Fibroblast of skin of right quadriceps (primary cell): Measurements from ENCODE around the gene C6orf163.
A peak's percentile ranks its signal among the peaks of the same experiment; 100 is the strongest.
"Not testable (repeated sequence)": the region's sequence is repeated elsewhere in the genome, so short reads cannot be mapped to it uniquely, and the experiment has no call there.

ENCODE experiments used
- DNase-seq: peaks from one replicate; pipeline ENCODE4 v3.0.0-alpha.2; 2013

The C6orf163 gene

DNA sequence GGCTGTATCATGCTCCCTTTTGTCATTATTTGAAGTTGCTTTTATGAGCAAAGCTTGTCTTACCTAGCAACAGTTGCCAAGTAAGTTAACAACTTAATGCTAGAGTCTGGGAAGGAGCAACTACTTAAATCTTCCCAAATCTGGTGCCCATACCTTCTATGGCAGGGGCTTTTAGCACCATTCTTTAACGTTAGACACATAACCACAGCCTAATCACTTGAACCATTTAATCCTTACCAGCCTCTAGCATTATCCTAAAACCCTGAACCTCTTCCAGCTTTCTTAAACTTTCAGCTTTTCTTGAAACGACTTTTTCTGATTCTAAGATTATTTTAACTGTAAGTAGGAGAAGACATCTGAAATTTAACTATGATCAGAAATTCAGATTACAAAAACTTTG, at the start of gene C6orf163:
Gene C6orf163, plus strand, starts transcription at position 83 of the 400 bp plus-strand sequence. Its CDS starts 287 bp downstream, at position 370.
- DNase-seq = no peak

DNA sequence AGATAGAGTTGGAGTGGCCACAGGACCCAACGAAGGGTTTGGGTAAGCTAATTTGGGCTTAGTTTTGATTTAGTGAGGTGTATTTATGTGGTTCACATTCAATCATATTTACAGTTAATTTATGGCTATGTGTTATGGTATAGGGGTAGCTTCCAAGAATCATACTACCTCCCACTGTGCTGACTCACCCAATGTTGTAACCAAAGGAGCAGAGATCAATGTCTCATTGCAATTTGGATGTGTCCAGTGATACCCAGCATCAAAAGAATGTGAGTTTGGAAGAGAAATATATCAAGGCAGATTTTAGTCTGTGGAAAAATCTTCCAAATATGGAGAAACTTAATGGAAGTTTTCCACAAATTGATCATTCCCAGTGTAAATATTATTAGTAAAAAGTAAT, 47.5 kb upstream of the C6orf163 start:
- peak; percentile 37 for DNase-seq

DNA sequence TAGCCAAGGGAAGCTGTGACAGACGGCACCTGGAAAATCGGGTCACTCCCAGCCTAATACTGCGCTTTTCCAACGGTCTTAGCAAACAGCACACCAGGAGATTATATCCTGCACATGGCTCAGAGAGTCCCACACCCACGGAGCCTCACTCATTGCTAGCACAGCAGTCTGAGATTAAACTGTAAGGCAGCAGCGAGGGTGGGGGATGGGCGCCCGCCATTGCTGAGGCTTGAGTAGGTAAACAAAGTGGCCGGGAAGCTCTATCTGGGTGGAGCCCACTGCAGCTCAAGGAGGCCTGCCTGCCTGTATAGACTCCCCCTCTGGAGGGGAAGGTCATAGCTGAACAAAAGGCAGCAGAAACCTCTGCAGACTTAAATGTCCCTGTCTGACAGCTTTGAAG, 43.3 kb upstream of the C6orf163 start:
- not testable (repeated sequence) for DNase-seq

DNA sequence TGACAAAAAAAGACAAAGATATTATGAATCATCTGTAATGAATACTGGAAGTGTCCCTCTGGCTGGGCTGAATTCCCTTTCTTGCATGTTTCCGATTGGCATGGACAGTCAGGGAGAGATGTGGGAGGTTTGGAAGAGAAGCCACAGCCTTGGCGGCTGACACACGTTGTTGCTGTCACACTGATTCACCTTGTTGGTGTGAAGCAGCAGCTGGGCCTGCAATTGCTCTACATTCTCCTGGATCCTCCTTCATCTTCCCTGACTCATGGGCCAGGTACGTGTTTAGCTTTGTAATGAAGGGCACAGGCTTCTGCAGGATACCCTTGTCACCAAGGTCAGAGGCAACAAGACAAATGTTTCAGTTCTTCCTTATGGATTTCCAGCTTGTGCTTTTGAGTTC, 35.6 kb upstream of the C6orf163 start:
- DNase-seq = no peak

DNA sequence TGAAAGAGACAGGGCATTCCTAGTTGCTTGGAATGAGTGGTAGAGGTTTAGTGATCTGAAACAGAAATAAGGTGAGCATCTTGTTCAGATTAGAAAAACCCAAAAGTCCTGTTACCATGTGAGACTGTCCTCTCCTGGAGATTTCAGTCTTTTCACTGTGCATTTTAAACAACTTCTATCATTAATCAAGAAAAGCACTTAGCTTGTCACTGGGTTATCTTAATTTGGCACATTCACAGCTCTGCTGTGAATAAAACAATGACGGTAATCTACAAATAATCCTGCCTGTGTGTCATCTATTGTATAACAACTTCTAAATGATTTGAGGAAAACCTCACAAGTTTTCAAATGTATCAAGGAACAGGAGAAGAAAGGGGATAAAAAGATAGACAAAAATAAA, 31.8 kb upstream of the C6orf163 start:
- no peak for DNase-seq

DNA sequence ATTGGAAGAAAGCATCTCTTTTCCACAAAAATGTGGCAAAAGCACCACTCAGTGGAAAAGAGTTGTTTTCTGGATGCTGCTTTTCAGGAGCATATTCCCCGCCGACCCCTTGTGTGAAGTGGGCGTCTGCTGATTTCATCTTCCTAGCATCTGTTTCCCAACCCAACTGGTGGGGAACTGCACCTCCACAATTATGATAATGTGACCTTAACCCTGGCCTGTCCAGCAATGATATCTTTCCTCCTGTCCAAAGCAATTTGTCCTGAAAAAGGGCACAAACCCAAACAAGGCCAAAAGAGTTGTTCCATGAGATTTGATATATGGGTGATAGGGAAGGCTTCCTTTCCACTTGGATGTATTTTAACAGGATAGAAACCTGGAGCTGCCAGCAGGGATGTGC, 29.5 kb upstream of the C6orf163 start:
- DNase-seq = no peak

DNA sequence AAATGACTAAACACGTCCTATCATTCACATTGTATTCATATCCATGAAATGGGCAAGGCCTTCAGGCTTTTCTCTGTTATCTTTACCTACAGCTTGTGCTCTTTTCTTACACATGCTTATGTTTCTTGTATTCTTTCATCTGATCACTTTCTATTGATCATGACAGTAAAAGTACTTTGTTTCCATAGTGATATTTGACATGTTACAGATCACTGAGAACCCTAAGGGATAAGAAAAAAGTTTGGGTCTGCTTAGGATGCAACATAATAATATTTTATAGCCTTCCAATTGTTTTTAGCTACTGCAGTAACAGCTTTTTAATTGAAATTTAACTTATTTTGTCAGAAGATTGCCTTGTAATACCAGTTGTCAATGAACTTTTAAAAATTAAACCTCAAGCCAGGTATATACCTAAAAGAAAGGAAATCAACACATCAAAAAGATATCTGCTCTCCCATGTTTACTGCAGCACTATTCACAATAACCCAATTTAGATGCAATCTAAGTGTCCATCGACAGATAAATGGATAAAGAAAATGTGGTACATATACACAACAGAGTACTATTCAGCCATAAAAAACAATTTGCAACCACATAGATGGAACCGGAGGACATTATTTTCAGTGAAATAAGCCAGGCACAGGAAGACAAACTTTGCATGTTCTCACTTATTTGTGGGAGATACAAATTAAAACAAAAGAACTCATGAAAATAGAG, 25.2 kb upstream of the C6orf163 start:
- DNase-seq = no peak

DNA sequence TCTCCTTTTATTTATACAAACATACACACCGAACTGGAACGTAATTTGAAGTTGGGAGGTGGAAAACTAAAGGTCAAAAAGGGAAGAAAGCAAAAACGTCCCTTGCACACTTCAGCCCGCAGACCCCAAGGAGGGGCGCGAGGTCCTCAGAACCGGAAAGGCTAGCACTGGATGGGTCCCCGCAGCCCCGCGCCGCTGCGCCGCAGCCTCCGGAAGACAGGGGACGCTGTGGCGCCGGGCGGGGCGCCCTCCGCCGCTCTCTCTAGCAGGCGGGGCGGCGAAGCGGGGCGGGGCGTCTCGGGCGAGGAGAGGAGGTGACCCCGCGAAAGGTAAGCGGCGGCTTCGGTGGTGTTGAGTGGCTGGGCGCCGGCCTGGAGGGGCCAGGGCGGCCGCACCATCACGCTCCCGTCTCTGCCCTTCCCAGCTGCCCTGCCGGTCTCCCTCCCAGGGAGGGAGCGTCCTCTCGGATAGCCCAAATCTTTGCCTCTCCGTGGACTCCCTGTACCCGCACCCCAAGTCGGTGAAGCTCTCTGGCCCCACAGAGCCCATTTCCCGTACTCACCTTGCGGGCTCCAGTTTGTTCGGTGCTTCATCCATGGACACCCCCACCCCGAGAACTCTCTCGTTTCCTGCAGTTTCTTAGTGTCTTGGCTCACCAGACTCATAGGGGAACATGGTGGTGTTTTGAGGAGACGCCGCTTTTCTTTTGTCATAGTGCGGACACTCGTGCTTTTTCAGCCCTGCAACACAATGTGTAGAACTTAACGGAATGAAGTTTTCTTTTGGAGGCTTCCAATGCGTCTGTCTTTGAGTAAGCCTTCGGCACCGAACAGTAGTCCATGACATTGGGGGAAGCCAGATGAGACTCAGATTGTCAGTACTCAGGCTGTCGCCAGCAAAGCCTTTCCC, 22.1 kb upstream of the C6orf163 start, which contains the start of gene SMIM8:
Gene SMIM8, plus strand, starts transcription at position 285 of the 909 bp plus-strand sequence. CDS start 14,444 bp downstream, outside the sequence.
- DNase-seq = peak; percentile 69

DNA sequence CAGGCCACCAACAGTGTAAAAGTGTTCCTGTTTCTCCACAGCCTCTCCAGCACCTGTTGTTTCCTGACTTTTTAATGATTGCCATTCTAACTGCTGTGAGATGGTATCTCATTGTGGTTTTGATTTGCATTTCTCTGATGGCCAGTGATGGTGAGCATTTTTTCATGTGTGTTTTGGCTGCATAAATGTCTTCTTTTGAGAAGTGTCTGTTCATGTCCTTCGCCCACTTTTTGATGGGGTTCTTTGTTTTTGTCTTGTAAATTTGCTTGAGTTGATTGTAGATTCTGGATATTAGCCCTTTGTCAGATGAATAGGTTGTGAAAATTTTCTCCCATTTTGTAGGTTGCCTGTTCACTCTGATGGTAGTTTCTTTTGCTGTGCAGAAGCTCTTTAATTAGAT, 20.7 kb upstream of the C6orf163 start:
- DNase-seq = not testable (repeated sequence)

DNA sequence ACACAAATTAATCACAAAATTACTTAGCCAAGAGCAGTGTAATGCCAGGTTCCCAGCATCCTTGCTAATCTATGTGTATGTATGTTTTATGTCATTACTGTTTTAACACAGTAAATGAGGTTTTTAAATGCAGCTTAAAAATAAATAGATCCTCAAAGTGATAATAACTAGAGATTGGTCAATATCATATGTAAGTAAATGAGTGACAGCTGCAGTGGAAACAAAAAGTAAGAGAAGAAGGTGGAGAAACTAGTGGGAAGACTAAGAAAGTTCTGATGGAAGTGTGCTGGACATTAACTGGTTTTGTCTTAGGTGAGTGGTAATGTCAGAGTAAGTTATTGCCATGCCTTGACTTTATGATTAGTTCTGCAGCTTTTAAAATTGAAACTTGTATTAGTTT, 13.7 kb upstream of the C6orf163 start:
- DNase-seq = no peak

DNA sequence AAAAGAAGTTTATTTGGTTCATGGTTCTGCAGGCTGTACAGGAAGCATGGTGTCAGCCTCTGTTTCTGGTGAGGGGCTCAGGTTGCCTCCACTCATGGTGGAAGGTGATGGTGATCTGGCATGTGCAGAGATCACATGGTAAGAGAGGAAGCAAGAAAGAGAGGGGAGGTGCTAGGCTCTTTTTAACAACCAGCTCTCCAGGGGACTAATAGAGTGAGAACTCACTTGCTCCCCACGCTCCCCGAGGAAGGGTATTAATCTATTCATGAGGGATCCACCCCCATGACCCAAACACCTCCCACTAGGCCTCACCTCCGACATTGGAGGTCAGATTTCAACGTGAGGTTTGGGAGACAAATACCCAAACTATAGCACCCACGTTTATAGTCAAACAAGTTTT, 11.6 kb upstream of the C6orf163 start:
- DNase-seq = no peak

DNA sequence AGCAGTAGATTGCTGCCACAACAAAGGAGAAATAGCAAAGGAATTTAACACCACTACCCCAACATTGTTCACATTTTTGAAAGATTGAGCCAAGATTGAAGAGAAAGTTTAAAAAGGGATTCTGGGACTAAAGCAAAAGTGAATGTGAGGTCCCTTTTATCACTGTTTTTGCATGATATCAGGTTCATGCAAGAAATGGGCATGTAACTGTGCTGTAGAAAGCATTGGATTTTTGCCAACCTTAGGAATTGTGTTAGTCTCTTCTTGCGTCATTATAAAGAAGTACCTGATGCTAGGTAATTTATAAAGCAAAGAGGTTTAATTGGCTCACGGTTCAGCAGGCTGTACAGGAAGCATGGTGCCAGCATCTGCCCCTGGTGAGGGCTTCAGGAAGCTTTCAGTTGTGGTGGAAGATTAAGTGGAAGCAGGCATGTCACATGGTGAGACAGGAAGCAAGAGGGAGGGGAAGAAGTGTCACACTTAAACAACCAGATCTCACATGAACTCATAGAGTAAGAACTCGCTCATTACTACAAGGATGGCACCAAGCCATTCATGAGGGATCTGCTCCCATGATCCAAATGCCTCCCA, 10.9 kb upstream of the C6orf163 start:
- peak; percentile 19 for DNase-seq

DNA sequence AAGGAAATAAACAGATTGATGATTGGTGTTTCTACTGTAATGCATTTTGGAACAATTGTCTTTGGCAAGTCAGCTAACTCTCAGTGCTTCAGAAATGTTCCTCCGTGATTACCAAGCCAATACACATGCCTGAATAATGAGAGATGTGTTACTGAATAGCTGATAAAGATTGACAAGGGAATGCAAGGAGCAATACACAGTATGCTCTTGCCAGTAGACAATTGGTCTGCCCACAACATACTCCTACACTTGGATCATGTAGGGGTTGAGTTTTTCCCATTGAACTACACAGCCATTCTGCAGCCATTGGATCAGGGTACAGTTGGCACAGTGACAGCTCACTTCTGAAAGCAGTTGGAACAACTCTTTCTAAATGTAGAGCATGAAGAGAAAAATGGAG, 9.9 kb upstream of the C6orf163 start:
- no peak for DNase-seq

DNA sequence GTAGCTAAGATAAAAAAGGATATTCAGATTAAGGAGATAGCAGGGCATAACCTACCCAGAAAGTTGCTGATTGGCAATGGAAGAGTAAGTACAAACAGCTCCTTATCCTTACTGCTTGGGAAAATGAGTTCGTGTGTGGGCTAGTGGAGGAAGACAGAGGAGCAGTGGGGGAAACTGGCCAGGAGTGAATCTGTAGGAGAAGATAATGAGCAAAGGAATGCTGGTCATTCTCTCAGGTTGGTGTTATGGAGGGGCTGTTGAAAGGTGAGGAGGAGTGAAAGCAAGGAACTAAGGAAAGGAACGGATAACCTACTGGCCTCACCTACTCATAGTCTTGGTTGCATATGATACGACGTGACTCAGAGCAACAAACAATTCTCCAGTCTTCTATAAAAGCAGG, 8.2 kb upstream of the C6orf163 start:
- no peak for DNase-seq

DNA sequence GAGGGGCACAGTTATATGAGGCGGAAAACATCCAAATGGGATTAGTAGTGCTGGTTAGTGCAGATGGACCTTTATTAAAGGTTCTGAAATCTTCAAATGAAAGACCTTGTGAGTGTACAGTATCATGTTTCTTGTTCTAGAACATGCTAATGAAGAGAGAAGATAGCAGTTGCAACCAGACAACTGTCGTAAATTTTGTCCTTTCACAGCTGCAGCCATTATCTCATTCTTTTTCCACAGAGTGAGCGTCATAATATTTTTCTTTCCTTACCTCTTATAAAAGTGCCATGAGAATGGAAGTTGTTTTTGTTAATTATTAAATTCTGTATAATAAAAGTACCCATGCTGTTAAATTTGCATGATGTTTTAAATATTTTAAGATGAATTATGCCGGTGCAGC, 4.4 kb upstream of the C6orf163 start:
- no peak for DNase-seq

DNA sequence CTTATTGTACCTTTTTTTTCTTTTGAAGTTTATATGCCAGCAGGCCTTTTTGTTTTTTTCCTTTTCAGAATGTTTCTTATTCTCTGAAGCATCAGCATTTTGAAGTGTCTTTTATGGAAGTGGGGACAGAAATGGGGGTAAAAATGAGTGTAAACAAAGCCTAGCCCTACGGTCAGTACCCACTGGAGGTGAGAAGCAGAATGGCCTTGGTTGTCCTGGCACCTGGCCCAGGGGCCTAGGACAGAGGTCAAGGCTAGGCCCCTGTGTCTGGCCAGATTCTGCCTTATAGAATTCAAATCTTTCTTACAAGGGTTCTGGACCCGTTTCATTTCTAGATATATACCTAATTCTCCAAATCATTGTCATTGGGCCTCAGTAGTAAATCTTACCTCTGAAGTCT, 3.5 kb upstream of the C6orf163 start:
- no peak for DNase-seq

DNA sequence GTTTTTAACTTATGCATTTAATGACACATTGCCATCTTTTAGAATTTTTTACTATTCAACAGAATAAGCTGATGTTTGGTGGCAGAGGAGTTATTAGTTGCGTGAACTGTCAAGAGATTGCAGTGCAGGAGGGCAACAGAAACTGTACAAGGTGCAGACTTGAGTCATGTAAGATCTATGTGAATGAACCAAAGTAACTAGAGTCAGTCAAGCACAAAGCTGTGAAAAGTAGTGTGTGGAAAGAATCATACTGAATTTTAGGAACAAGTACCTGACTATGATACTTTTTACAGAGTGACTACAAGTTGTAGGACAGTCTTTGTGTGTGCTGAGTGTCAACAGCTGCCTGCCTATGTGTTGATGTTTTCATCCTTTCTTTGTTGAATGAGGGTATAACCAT, 2.7 kb upstream of the C6orf163 start:
- no peak for DNase-seq

DNA sequence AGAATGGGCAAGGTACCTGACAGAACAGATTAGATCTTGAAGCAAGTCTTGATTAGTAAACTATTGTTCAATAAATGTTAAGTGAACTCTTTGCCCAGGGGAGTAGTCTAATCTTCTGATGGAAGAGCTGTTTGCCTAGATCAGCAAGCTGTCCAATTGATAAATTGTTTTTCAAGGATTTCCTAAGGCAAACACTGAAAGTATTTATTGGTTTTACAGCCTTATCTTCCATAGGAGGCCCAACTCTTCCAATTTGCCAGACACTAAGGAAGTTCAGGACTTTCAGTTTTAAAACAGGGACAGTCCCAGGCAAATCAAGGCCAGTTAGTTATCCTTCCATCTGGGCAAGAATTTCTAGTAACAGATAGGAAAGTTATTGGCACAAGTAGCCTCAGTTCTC, 1.8 kb upstream of the C6orf163 start:
- no peak for DNase-seq

DNA sequence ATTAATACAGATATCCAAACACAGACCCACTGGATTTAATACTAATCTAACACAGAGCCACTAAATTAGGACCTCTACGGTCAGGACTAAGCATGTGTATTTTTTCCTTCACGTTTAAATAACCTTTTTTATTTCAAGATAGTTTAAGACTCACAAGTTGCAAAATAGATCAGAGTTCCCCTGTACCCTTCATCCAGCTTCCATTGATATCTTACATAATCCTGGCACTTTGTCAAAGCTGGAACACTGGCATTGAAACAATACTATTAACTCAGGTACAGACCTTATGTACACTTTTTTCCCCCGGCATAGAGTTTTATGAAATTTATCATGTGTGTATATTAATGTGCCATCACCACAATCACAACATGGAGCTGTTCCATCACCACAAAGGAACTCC, 2.1 kb downstream of the C6orf163 start:
- DNase-seq = no peak

DNA sequence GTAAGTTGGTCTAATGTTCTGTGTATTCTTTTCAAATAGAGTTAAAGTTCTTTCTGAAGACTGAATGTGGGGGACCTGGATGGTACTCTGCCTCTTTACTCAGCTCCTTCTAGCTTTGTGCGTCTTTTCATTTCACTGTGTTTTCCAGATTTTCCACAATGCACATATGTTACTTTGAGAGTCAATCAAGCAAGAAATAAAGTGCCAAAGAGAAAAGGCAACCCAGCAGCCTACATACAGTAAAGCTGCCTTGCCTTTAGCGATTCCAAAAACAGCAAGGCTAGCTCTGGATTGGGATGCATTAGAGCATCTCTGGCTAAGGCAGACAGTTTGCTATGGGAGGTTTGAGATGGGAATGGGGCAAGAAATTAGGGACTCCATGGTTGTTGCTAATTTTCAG, 5.3 kb downstream of the C6orf163 start:
- no peak for DNase-seq

DNA sequence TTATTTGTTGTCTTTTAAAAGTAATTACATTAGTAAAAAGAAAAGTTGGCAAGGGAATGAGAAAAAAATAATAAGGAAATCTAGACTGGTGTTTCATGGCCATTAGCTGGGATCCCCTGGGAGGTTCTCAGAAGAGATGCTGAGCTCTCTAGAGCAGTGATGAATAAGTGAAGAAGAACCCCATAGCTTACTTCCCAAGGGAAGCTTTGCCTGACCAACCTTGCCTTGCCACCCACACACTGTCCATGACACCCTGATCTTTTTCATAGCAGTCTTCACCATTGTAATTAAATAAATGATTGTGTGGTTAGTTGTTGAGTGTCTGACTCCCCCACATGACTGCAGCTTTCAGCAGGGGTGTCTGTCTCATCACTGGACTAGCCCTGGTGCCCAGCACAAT, 5.9 kb downstream of the C6orf163 start:
- peak; percentile 44 for DNase-seq

DNA sequence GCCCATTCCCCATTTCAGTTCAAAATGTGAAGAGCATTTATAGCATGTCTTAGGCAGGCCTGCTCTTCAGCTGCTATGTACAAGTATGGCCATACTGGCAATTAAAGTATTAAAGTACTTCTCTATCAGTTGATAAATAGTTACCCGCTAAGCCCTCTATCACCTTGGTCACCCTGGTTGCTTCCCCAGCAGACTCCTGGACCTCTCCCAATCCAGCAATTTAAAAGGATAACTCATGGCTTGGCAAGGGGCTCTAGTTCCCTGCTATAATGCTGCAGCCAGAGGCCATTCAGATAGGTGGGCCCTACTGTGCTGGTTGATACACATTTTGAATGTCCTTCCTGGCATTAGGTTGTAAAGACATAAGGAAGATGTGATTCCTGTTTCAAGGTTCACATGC, 7.0 kb downstream of the C6orf163 start:
- DNase-seq = no peak

DNA sequence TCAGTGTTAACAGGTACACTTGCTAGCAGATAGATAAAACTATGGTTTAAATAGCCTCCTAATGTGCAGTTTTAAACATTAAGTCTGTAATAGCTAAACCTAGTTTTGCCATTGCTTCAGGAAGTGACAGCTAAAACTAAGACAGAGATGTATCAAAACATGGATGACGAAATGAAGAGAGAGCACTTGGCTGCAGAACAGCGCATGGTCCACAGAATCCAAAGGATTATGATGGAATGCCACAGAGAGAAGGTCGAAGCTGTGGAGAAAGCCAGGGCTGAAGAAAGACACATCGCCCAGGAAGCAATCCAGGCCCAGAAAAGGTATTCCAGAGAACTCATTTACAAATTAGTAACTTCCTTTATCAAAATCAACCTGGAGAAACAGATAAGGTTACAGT, 11.6 kb downstream of the C6orf163 start:
- DNase-seq = no peak
